Psoas muscle (tissue), 8 donors: ENCODE results near the gene CSKMT. TPM values are rescaled to one million over a fixed set of nuclear protein-coding genes. Genes with fewer than 3 reads are reported as not detected.

Experiments
- ATAC-seq, 4 donors: fragments of 200-7000 bp; cut with Tn5 transposase; one replicate each; pipeline ENCODE4 v1.9.1; 2020; ENCODE audit warnings: moderate library complexity in 3 of 4, mild to moderate bottlenecking in 2 of 4
- DNase-seq, 2 donors: peaks; one replicate each; pipeline ENCODE4 v3.0.0-alpha.2; 2020
- H3K27ac ChIP-seq: fragments of 200-600 bp; one replicate; pipeline ENCODE4 v1.8.0; 2022
- H3K27me3 ChIP-seq, 3 donors: fragments of 200-600 bp in 1 of 3; one replicate each; pipeline versions ENCODE4 v1.6.1 to v1.8.0; 2013 to 2022; ENCODE audit warnings: low read length in 2 of 3, mild to moderate bottlenecking in 2 of 3, moderate library complexity in 1 of 3; ENCODE audit not compliant: insufficient read depth in 3 of 3
- H3K36me3 ChIP-seq, 2 donors: fragments of 200-600 bp in 1 of 2; one replicate each; pipeline versions ENCODE4 v1.6.1 to v1.8.0; 2013 to 2022; ENCODE audit warnings: low read depth in 1 of 2, mild to moderate bottlenecking in 1 of 2, moderate library complexity in 1 of 2; ENCODE audit not compliant: insufficient read depth in 1 of 2
- H3K4me1 ChIP-seq: fragments of 200-600 bp; one replicate; pipeline ENCODE4 v1.8.0; 2022
- H3K4me3 ChIP-seq: fragments of 200-600 bp; one replicate; pipeline ENCODE4 v1.8.0; 2022; ENCODE audit warnings: mild to moderate bottlenecking
- H3K9me3 ChIP-seq: fragments of 200-600 bp; one replicate; pipeline ENCODE4 v1.8.0; 2022
- CTCF ChIP-seq: fragments of 200-600 bp; IDR thresholded peaks from one replicate; pipeline ENCODE4 v1.8.0; 2022; ENCODE audit warnings: antibody characterized with exemption
- WGBS, 3 donors: extraction: QIAGEN DNeasy Blood & Tissue Kit; methylation state at CpG; one replicate each; pipeline versions ENCODE4 v1.1.6 to v1.1.7; 2013; 5-methylcytosine and 5-hydroxymethylcytosine counted together
- intact Hi-C, 2 donors: fragments of 100-400 bp; cut with DNase I; formaldehyde crosslinking; loops; one replicate each; pipeline versions ENCODE4 v1.11.0 to v1.14.2; 2022
- polyA plus RNA-seq, 3 donors: library from polyadenylated mRNA; stranded (reverse); fragments of 200-250 nt; gene quantifications; one replicate each; pipeline ENCODE4 v1.2.3, GENCODE V29; 2013
- total RNA-seq, 4 donors: library from RNA; stranded (reverse); fragmentation: NEBNext Ultra II Directional in 2 of 4; extraction: Animal tissue kit (Norgen Biotek cat#: 25700) in 2 of 4; gene quantifications; one replicate each; pipeline versions ENCODE4 v1.2.1 to v1.2.4, GENCODE V29; 2021 to 2023
- donor health status: healthy with polysubstance abuse.
- donor health status: DM: no; HTN: no; CAD: no; lungs with moderate emphysema.
- donor health status: Bipolar disorder and iron deficiency.
- donor health status: healthy.
- donor health status: DM: yes; HTN: yes; CAD: no.
- donor health status: DM: no; HTN: no; CAD: no.
- donor health status: DM: no; HTN: no; CAD: no.
- donor health status: DM: yes; HTN: yes; CAD: no.

CSKMT gene
- total and polyA plus RNA-seq, 7 donors, result 3.8 to 12.8 (median 8.0) TPM

DNA sequence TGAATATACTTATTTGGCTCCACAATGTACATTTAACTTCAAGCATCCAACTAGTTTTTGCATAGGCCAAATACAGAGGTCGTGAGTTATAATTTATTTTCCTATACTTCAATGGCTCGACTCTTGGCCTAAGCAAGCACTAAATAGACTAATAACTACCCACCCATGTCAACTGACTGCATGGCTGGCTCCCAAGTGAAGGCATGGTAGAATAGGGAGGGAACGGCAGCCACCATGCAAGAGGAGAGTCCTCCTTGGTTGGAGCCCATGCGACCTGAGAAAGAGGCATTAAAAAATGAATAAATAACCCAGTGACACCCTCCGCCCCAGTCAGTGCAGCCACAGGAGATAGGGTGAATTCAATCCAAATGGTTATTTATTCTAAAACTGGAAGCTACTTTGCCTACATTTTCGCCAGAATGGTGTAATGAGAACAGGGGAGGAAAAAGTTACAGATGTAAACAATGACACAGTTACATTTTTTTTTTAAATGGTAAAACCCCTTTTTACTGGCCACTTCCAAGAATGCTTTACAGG lies 47.2 kb downstream of the CSKMT start:
- H3K27ac ChIP-seq, result peak overlapping the region; percentile 64
- WGBS, 3 donors, result 72 to 84% (median 79%) methylated on average over 6 of the region's 6 CpGs
- no peaks in the 10 kb centered on the region for H3K27me3 ChIP-seq
- intact Hi-C loops, result no loop called here
- ATAC-seq (no peak), DNase-seq (no peak)
- no peak overlapping the region for H3K4me3 ChIP-seq
- H3K36me3 ChIP-seq, result peaks cover 12 to 71% of the 10 kb centered on the region in 2 donors
- H3K4me1 ChIP-seq, result peaks cover 34% of the 10 kb centered on the region
- no peaks in the 10 kb centered on the region for H3K9me3 ChIP-seq
- no peak for TF ChIP-seq CTCF

DNA sequence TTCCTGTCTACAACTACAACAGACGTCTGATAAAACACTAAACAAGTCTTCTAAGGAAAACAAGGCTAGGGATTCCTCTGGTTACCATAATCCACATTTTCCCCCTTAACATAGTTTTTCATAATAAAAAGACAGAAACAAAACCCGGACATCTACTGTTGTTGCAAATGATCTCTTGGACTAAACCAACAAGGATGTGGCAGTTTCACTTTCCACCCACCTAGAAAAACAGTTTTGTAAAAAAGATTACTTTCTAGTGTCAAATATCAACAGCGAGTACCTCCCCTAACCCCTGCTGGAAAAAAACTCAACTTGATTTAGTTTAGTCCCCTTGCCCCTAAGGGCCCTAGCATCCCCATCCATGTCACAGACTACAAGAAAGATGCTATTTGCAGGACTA lies 47.7 kb downstream of the CSKMT start:
- Histone ChIP-seq H3K4me3 (no peak overlapping the region), H3K27ac (peak overlapping the region; percentile 64), H3K9me3 (no peaks in the 10 kb centered on the region), H3K36me3 (peaks cover 12 to 76% of the 10 kb centered on the region in 2 donors), H3K27me3 (no peaks in the 10 kb centered on the region), H3K4me1 (peaks cover 34% of the 10 kb centered on the region)
- ATAC-seq, result no peak
- no peak for DNase-seq
- intact Hi-C loops, result no loop called here
- no peak for TF ChIP-seq CTCF
- 61 to 69% (median 69%) methylated on average over 3 of the region's 3 CpGs for WGBS, 3 donors

DNA sequence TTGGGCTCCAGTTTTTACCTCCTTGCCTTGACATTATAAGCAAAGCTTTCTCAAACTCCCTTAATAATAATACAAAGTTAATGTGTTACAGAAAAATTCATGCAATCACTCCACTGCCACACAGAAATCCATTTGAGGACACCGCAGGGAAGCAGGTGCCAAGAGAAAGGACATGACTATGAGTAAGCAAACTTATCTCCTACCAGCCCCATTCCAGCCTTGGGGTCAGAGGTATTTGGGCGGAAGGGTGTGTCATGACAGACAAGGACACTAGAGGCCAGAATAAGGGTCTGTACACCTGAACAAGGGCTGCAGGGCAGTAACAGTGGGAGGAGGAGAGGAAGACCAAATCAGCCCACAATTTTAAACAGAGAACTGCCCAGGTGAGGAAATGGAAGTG lies 48.2 kb downstream of the CSKMT start:
- peaks cover 12 to 81% of the 10 kb centered on the region in 2 donors for H3K36me3 ChIP-seq
- WGBS, 3 donors, result 73 to 94% (median 86%) methylated on average over 2 of the region's 2 CpGs
- no peak for DNase-seq
- no peak overlapping the region for H3K4me3 ChIP-seq
- H3K27me3 ChIP-seq, result no peaks in the 10 kb centered on the region
- peaks cover 30% of the 10 kb centered on the region for H3K4me1 ChIP-seq
- no peak for TF ChIP-seq CTCF
- peak overlapping the region; percentile 64 for H3K27ac ChIP-seq
- intact Hi-C loops, result no loop called here
- no peak for ATAC-seq
- H3K9me3 ChIP-seq, result no peaks in the 10 kb centered on the region

DNA sequence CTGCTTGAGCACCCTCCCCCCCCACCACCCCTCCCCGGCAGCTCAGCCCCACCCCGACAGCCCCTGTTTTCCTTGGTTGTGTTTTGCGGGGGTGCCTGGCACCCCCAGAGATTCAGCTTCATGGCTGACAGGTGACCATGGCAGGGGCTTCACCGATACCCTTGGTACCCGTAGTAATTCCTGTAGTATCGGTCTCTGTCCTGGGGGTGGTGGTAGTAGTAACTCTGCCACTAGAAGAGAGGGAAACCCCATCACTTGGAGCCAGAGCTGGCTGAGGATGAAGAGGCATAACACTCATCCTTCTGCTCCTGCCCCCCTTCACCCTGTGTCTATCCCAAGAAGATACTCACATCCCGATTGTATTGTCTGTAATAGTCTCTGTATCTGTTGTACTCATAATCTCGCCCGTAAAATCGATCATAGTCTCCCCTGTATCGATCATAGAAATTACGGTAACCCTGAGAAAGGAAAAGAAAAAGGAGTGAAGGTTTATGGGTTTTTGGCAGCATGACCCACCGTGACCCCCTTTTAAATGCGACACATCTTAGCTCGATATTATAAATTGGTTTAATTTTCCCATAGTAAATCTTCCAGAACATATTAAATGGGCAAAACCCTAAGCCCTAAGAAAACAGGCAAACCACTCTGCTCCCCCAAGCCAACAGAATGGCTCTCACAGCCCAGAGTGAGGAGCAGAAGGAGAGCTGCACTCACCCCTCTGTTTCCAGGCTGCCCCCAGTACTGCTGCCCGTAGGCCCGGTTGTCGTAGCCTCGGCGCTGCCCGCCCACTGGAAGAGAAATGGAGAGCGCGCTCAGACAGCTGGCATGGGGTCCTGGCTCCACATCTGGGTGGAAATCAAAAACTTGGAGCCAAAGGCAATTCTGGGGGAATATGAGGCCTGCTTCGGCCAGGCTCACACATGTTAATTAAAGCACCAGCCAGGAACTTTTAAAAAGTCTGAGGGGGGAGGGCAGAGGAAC lies 50.3 kb downstream of the CSKMT start:
- DNase-seq (no peak), ATAC-seq (no peak)
- Histone ChIP-seq H3K27me3 (no peaks in the 10 kb centered on the region), H3K27ac (no peak overlapping the region), H3K36me3 (peaks cover 16 to 99% of the 10 kb centered on the region in 2 donors), H3K9me3 (no peaks in the 10 kb centered on the region), H3K4me3 (no peak overlapping the region), H3K4me1 (peaks cover 18% of the 10 kb centered on the region)
- no peak for TF ChIP-seq CTCF
- 81 to 87% (median 83%) methylated on average over 24 of the region's 24 CpGs for WGBS, 3 donors
- intact Hi-C loops, result no loop called here
